ENCODE data around the gene UQCRC1.

GRCh38 chr3:48641396-48641795 is 31.9 kb upstream of the UQCRC1 start:
- TF ChIP-seq CTCF (IDR thresholded peaks at IDR 0.05; ENCODE audit: low read length), result no peak
- no peak for TF ChIP-seq EZH2 (optimal IDR thresholded peaks at IDR 0.05; ENCODE audit: low read depth, low read length)
- TF ChIP-seq EZH2phosphoT487 (IDR thresholded peaks at IDR 0.05; ENCODE audit: low read length), result no peak
